HL-60 (cell line): ENCODE results near the gene AP2A1.

Experiments used
- POLR2AphosphoS5 ChIP-seq: IDR thresholded peaks from 2 replicates; pipeline ENCODE4 v1.6.1; 2012; ENCODE audit warnings: low read depth
- TF ChIP-seq, protein P1 (sequence below): IDR thresholded peaks from one replicate; pipeline ENCODE4 v1.5.1; 2011; ENCODE audit warnings: low read length, control low read depth, inconsistent platforms; ENCODE audit not compliant: insufficient read depth

GRCh38 chr19:49766930-49767299 is at the start of gene AP2A1:
- TF ChIP-seq, protein P1, sequence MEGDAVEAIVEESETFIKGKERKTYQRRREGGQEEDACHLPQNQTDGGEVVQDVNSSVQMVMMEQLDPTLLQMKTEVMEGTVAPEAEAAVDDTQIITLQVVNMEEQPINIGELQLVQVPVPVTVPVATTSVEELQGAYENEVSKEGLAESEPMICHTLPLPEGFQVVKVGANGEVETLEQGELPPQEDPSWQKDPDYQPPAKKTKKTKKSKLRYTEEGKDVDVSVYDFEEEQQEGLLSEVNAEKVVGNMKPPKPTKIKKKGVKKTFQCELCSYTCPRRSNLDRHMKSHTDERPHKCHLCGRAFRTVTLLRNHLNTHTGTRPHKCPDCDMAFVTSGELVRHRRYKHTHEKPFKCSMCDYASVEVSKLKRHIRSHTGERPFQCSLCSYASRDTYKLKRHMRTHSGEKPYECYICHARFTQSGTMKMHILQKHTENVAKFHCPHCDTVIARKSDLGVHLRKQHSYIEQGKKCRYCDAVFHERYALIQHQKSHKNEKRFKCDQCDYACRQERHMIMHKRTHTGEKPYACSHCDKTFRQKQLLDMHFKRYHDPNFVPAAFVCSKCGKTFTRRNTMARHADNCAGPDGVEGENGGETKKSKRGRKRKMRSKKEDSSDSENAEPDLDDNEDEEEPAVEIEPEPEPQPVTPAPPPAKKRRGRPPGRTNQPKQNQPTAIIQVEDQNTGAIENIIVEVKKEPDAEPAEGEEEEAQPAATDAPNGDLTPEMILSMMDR = no peak
- no peak for TF ChIP-seq POLR2AphosphoS5
